Esophagus squamous epithelium (tissue), 5 donors: ENCODE results near the gene NCBP3. TPM values are rescaled to one million over a fixed set of nuclear protein-coding genes. Genes with fewer than 3 reads are reported as not detected.
"Not testable (repeated sequence)": the region's sequence is repeated elsewhere in the genome, so short reads cannot be mapped to it uniquely, and the experiment has no call there.

Source experiments
- DNase-seq: peaks from one replicate; lab custom pipeline; 2025; lab: John Stamatoyannopoulos, UW
- H3K27ac ChIP-seq, 4 donors: fragments of 200-600 bp; sonication (generic); one replicate each; pipeline ENCODE4 v1.5.1; 2016 to 2019; ENCODE audit warnings: mild to moderate bottlenecking in 1 of 4
- H3K27me3 ChIP-seq, 4 donors: fragments of 200-600 bp; sonication (generic); 1 replicate in 3 of 4; 2 replicates in 1 of 4; pipeline versions ENCODE4 v1.5.1 to v1.6.0; 2017 to 2021; ENCODE audit warnings: antibody characterized with exemption in 1 of 4
- H3K36me3 ChIP-seq, 3 donors: fragments of 200-600 bp; sonication (generic); one replicate each; pipeline ENCODE4 v1.5.1; 2016 to 2019
- H3K4me1 ChIP-seq, 3 donors: fragments of 200-600 bp; sonication (generic); one replicate each; pipeline ENCODE4 v1.5.1; 2017 to 2019
- H3K4me3 ChIP-seq, 4 donors: fragments of 200-600 bp; sonication (generic); 1 replicate in 3 of 4; 2 replicates in 1 of 4; pipeline ENCODE4 v1.5.1; 2016 to 2019; ENCODE audit warnings: mild to moderate bottlenecking in 2 of 4, moderate library complexity in 1 of 4
- H3K9me3 ChIP-seq, 3 donors: fragments of 200-600 bp; sonication (generic); one replicate each; pipeline ENCODE4 v1.5.1; 2016 to 2019
- CTCF ChIP-seq, 6 experiments: fragments of 450-650 bp in 4 of 6; fragments of 200-600 bp in 2 of 6; sonication (generic) in 2 of 6; IDR thresholded peaks; one replicate each; pipeline ENCODE4 v1.5.1; 2016 to 2019; ENCODE audit warnings: antibody characterized with exemption in 6 of 6, mild to moderate bottlenecking in 4 of 6, moderate library complexity in 4 of 6
- POLR2A ChIP-seq, 4 donors: fragments of 450-650 bp; IDR thresholded peaks; one replicate each; pipeline ENCODE4 v1.6.1; 2017; ENCODE audit warnings: antibody characterized with exemption in 4 of 4, mild to moderate bottlenecking in 4 of 4, moderate library complexity in 3 of 4
- WGBS, 2 donors: methylation state at CpG; one replicate each; pipeline ENCODE4 v1.1.5; 2018; 5-methylcytosine and 5-hydroxymethylcytosine counted together
- intact Hi-C: fragments of 100-400 bp; cut with DNase I; formaldehyde crosslinking; loops from one replicate; pipeline ENCODE4 v1.15.0; 2022
- total RNA-seq, 4 donors: library from RNA; depleted of rRNA; stranded (reverse); fragments of >200 nt; gene quantifications; one replicate each; pipeline ENCODE4 v1.1.0, GENCODE V29; 2016
- donor health status: DM: yes; HTN: yes; CAD: no.

The NCBP3 gene
- total RNA-seq, 4 donors from 2014 or later = 12.1 to 26.1 (median 17.1) TPM

GRCh38 chr17:3860939-3861700 is 15.1 kb upstream of the NCBP3 start:
- 85 to 92% methylated on average over 4 to 22 of the region's 30 CpGs for WGBS, 2 donors
- H3K4me1 ChIP-seq = peaks cover 0 to 10% (median 0%) of the 10 kb centered on the region in 3 donors
- DNase-seq = no peak
- H3K27ac ChIP-seq = no peak overlapping the region
- intact Hi-C loops = no loop called here
- no peaks in the 10 kb centered on the region for H3K27me3 ChIP-seq
- H3K9me3 ChIP-seq = no peaks in the 10 kb centered on the region
- H3K4me3 ChIP-seq = no peak overlapping the region
- peaks cover 5 to 26% (median 11%) of the 10 kb centered on the region in 3 donors for H3K36me3 ChIP-seq
- TF ChIP-seq POLR2A (IDR thresholded peaks at IDR 0.05) (no peak), CTCF (IDR thresholded peaks at IDR 0.05) (no peak)

GRCh38 chr17:3859940-3860339 is 13.9 kb upstream of the NCBP3 start:
- WGBS, 2 donors = 75 to 85% methylated on average over 5 to 6 of the region's 9 CpGs
- Histone ChIP-seq H3K27me3 (no peaks in the 10 kb centered on the region), H3K27ac (no peak overlapping the region), H3K36me3 (peaks cover 5 to 26% (median 11%) of the 10 kb centered on the region in 3 donors), H3K9me3 (no peaks in the 10 kb centered on the region), H3K4me3 (no peak overlapping the region), H3K4me1 (peaks cover 0 to 4% (median 0%) of the 10 kb centered on the region in 3 donors)
- intact Hi-C loops = no loop called here
- TF ChIP-seq POLR2A (IDR thresholded peaks at IDR 0.05) (no peak), CTCF (IDR thresholded peaks at IDR 0.05) (no peak)
- no peak for DNase-seq

GRCh38 chr17:3857261-3858105 is 11.4 kb upstream of the NCBP3 start:
- TF ChIP-seq CTCF (IDR thresholded peaks at IDR 0.05) (no peak), POLR2A (IDR thresholded peaks at IDR 0.05) (no peak)
- Histone ChIP-seq H3K27me3 (no peaks in the 10 kb centered on the region), H3K4me3 (no peak overlapping the region), H3K36me3 (peaks cover 5 to 23% (median 11%) of the 10 kb centered on the region in 3 donors), H3K9me3 (no peaks in the 10 kb centered on the region), H3K27ac (no peak overlapping the region), H3K4me1 (no peaks in the 10 kb centered on the region)
- WGBS, 2 donors = 73 to 75% methylated on average over 9 to 16 of the region's 16 CpGs
- intact Hi-C loops = no loop called here
- no peak for DNase-seq

- DNase-seq, H3K4me1 ChIP-seq, H3K36me3 ChIP-seq, H3K4me3 ChIP-seq, intact Hi-C loops, H3K9me3 ChIP-seq, H3K27me3 ChIP-seq, H3K27ac ChIP-seq: not testable (repeated sequence)
- WGBS, 2 donors = no CpG with 5 or more reads among the region's 36 CpGs
Observed at GRCh38 chr17:3854204-3854603, 8.2 kb upstream of the NCBP3 start.

- no peak for DNase-seq
- intact Hi-C loops = no loop called here
- TF ChIP-seq CTCF (IDR thresholded peaks at IDR 0.05) (no peak), POLR2A (IDR thresholded peaks at IDR 0.05) (no peak)
- Histone ChIP-seq H3K4me3 (no peak overlapping the region), H3K9me3 (no peaks in the 10 kb centered on the region), H3K4me1 (no peaks in the 10 kb centered on the region), H3K27ac (no peak overlapping the region), H3K36me3 (no peaks in the 10 kb centered on the region), H3K27me3 (peaks cover 0 to 8% (median 0%) of the 10 kb centered on the region in 4 donors)
- 77 to 79% methylated on average over 10 of the region's 10 CpGs for WGBS, 2 donors
Observed at GRCh38 chr17:3852561-3852960, 6.5 kb upstream of the NCBP3 start.
